ENCODE results near the gene TRIM28.

Gene TRIM28

DNA sequence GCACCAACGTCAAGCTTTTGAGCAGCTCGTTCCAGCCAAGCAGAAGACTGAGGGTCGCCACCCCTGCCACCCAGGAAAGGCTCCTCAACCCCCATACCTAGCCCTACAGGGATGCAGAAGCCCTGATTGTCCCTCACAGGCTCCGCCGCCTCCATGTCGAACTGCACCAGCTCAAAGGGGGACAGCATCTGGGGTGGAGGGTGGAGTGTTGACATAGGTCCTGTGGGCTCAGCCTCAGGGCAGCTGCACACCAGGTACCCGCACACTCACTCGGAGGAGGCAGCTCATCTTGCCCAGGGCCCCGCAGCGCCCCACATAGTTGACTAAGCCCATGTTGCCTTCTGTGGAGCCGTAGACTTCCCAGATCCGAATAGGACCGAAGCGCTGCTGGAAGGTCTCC lies 43.6 kb upstream of the TRIM28 start:
- TF ChIP-seq POLR2AphosphoS5 (IDR thresholded peaks at IDR 0.05; ENCODE audit: low read depth, low read length), result no peak

DNA sequence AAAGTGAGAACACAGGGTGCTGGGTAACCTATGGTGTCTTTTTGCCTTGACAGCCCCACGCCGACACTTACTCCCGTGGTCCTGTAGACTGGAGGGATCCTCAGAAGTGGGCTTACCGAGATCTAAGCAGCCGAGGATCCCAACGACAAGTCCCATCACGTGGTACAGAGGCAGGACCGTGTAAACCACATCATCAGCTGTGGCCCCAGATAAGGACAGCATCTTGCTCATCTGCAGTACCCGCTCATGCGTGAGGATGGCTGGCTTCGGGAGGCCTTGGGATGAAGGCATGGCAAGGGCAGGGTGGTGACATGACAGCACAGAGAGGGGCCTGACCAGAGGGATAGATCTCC lies 34.2 kb upstream of the TRIM28 start:
- no peak for TF ChIP-seq FOXP2 (optimal IDR thresholded peaks at IDR 0.05; ENCODE audit: borderline replicate concordance, extremely low read depth, extremely low read length, insufficient read depth)
- no peak for TF ChIP-seq TAF1 (IDR thresholded peaks at IDR 0.05; ENCODE audit: borderline replicate concordance, insufficient read depth, low read length)
- TF ChIP-seq, protein P1, sequence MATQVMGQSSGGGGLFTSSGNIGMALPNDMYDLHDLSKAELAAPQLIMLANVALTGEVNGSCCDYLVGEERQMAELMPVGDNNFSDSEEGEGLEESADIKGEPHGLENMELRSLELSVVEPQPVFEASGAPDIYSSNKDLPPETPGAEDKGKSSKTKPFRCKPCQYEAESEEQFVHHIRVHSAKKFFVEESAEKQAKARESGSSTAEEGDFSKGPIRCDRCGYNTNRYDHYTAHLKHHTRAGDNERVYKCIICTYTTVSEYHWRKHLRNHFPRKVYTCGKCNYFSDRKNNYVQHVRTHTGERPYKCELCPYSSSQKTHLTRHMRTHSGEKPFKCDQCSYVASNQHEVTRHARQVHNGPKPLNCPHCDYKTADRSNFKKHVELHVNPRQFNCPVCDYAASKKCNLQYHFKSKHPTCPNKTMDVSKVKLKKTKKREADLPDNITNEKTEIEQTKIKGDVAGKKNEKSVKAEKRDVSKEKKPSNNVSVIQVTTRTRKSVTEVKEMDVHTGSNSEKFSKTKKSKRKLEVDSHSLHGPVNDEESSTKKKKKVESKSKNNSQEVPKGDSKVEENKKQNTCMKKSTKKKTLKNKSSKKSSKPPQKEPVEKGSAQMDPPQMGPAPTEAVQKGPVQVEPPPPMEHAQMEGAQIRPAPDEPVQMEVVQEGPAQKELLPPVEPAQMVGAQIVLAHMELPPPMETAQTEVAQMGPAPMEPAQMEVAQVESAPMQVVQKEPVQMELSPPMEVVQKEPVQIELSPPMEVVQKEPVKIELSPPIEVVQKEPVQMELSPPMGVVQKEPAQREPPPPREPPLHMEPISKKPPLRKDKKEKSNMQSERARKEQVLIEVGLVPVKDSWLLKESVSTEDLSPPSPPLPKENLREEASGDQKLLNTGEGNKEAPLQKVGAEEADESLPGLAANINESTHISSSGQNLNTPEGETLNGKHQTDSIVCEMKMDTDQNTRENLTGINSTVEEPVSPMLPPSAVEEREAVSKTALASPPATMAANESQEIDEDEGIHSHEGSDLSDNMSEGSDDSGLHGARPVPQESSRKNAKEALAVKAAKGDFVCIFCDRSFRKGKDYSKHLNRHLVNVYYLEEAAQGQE (IDR thresholded peaks at IDR 0.05; ENCODE audit: insufficient read depth in 1 of 2, low read depth in 2 of 2, low read length in 2 of 2), result no peak

DNA sequence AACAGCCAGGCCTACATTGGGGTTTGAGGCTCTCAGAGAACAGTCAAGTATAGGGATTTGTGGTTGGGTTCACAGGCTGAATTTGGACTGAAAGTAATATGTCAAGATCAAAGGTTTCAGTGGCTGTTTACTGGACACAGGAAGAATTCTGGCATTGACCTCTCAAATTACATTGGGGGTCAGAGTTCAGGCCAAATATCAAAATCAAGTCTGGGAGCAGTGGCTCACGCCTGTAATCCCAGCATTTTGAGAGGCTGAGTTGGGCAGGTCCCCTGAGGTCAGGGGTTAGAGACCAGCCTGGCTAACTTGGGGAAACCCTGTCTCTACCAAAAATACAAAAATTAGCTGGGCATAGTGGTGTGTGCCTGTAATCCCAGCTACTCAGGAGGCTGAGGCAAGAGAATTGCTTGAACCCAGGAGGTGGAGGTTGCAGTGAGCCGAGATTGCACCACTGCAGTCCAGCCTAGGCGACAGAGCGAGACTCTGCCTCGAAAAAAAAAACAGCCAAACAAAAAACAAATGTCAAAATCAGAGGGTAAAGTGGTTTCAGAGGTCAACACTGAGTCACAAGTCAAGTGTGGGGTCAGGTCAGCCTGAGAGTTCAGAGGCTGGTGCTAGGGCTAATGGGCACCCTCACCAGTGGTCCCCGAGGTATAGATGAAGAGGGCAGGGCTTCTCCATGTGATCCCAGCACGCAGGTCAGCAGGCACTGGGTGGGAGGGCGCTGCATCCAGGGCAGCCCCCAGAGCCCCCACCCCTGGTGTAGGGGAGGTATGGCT lies 33.6 kb upstream of the TRIM28 start:
- no peak for TF ChIP-seq FOXP2 (optimal IDR thresholded peaks at IDR 0.05; ENCODE audit: borderline replicate concordance, extremely low read depth, extremely low read length, insufficient read depth)
- no peak for TF ChIP-seq TAF1 (IDR thresholded peaks at IDR 0.05; ENCODE audit: borderline replicate concordance, insufficient read depth, low read length)
- no peak for TF ChIP-seq POLR2AphosphoS5 (IDR thresholded peaks at IDR 0.05; ENCODE audit: low read depth, low read length)
- TF ChIP-seq, protein P1 (IDR thresholded peaks at IDR 0.05; ENCODE audit: insufficient read depth in 1 of 2, low read depth in 2 of 2, low read length in 2 of 2), result no peak
- no peak for TF ChIP-seq SIN3A (IDR thresholded peaks at IDR 0.05; ENCODE audit: borderline replicate concordance, insufficient read depth, low read length)

DNA sequence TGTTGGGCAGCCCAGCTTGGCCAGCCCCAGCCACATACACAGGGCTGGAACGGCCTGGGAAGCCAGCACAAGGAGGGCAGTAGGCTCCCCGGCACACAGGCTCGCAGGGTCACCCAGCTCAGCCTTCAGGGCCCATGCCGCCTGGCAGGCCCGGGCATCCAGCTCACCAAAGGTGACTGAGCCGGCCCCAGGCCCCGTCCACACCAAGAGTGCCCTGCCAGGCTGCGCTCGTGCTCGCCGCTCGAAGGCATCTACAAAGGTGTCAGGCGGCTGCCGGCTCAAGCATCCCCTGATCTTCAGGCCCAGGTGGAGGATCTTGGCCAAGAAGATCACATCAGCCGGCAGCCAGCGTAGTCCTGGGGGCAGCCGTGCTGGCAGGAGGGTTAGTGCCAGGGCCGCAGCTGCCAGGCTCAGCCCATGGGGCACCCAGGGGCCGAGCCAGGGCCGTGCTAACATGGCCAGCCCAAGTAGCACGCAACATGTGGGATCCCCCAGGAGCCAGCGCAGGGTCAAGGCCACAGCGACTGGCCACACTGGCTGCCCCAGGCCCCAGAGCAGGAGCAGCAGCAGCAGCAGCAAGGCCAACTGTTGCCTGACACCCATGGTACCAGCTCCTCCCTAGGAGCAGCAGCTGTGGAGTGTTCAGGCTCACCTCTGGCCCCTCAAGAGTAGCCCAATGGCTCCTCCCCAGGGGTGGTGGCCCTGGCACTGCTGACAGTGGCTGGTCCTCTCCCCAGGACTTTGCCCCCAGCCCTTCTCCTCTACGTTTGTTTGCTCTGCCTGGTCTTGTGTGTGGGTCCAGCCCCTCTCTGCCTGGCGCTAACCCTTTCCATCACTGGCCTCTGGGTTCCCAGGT lies 32.3 kb upstream of the TRIM28 start, which contains the start of gene SLC27A5:
Gene SLC27A5 (minus strand): TSS at position 640 of the 856 bp plus-strand sequence. CDS start 37 bp downstream, at position 603.
- TF ChIP-seq FOXP2 (optimal IDR thresholded peaks at IDR 0.05; ENCODE audit: borderline replicate concordance, extremely low read depth, extremely low read length, insufficient read depth) (no peak), TAF1 (IDR thresholded peaks at IDR 0.05; ENCODE audit: borderline replicate concordance, insufficient read depth, low read length) (no peak), SIN3A (IDR thresholded peaks at IDR 0.05; ENCODE audit: borderline replicate concordance, insufficient read depth, low read length) (no peak), POLR2AphosphoS5 (IDR thresholded peaks at IDR 0.05; ENCODE audit: low read depth, low read length) (no peak)
- TF ChIP-seq, protein P1 (IDR thresholded peaks at IDR 0.05; ENCODE audit: insufficient read depth in 1 of 2, low read depth in 2 of 2, low read length in 2 of 2), result no peak

DNA sequence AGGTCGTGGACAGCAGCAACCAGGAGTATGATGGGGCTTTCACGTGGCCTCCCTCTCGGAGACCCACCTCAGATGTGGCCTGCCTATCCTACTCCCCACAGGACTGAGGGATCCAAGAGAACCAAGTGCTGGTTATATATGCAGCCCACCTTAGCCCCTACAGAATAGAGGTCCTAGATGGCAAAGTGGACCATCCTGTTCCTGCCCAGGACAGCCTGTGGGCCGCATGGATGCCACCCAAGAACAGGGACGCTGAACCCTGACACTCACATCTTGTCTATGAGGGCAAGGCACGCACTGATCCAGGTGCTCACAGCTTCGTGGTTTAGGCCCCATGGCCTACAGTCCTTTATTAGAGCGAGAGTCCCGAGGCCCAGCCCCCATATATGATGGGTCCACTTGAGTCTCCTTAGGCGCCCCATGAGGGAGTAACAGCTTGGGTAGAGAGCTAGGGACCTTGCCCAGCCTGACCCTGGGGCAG lies 30.6 kb upstream of the TRIM28 start:
- TF ChIP-seq, protein P1 (IDR thresholded peaks at IDR 0.05; ENCODE audit: insufficient read depth in 1 of 2, low read depth in 2 of 2, low read length in 2 of 2), result no peak
- TF ChIP-seq FOXP2 (optimal IDR thresholded peaks at IDR 0.05; ENCODE audit: borderline replicate concordance, extremely low read depth, extremely low read length, insufficient read depth) (no peak), SIN3A (IDR thresholded peaks at IDR 0.05; ENCODE audit: borderline replicate concordance, insufficient read depth, low read length) (no peak), TAF1 (IDR thresholded peaks at IDR 0.05; ENCODE audit: borderline replicate concordance, insufficient read depth, low read length) (no peak), POLR2AphosphoS5 (IDR thresholded peaks at IDR 0.05; ENCODE audit: low read depth, low read length) (no peak; the same call in 1 of the 2 replicates)

Data from PFSK-1 (cell line).